ENCODE measurements around the gene LRIT1. TPM values are rescaled to one million over a fixed set of nuclear protein-coding genes. Genes with fewer than 3 reads are reported as not detected.

LRIT1 gene
- total RNA-seq, 6 experiments from 2014 or later = not detected

DNA sequence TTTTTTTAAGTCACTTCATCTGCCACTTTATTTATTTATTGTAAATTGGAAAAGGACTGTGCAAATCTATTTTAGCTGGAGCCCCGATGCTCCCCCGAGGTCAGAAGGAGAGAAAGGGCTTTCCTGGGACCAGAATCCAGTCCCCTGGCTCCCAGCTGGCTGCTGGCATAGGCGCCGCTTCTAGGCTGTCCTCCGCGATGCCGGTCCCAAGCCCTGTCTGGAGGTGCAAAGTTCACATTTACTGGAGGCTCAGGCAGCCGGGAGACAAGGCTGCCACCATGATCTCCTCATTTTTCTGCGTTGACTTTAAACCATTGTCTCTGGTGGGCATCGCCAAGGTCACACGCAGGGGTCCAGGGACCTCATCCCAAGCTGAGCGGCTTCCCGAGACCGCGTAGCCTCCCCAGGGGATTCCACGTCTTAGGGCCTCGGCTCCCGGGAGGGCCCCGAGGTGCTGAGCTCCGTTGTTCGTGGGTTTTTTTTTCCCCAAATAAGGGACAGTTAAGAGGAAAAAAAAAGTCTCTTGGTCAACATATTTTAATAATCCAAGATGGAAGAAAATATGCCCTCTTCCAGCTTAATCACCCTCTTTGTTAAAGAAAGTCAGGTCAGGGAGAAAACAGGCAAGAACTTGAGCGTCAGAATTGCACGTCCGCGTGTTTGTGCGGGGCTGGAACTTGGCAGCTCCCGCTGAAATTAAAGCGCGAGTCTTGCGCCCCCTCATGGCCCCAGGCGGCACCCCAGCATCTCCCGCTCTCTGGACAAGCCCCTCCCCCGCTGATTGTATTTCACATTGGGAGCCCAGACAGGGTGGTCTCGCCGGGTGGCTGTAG is 15.4 kb upstream of the LRIT1 start:
- peak in 1 of 3 donors; percentile 40 for DNase-seq
- 19% methylated on average over 22 of the region's 35 CpGs for WGBS (ENCODE audit: insufficient coverage, low coverage, low lambda C conversion rate, missing lambda C conversion rate)
- no peaks in the 10 kb centered on the region for H3K36me3 ChIP-seq
- H3K27me3 ChIP-seq = no peaks in the 10 kb centered on the region
- ATAC-seq = peak; percentile 42 to 66 (median 55)
- no peak overlapping the region for H3K4me3 ChIP-seq
- no peaks in the 10 kb centered on the region for H3K9me3 ChIP-seq
- no peak for TF ChIP-seq POLR2A (IDR thresholded peaks at IDR 0.05)
- TF ChIP-seq, protein P1, sequence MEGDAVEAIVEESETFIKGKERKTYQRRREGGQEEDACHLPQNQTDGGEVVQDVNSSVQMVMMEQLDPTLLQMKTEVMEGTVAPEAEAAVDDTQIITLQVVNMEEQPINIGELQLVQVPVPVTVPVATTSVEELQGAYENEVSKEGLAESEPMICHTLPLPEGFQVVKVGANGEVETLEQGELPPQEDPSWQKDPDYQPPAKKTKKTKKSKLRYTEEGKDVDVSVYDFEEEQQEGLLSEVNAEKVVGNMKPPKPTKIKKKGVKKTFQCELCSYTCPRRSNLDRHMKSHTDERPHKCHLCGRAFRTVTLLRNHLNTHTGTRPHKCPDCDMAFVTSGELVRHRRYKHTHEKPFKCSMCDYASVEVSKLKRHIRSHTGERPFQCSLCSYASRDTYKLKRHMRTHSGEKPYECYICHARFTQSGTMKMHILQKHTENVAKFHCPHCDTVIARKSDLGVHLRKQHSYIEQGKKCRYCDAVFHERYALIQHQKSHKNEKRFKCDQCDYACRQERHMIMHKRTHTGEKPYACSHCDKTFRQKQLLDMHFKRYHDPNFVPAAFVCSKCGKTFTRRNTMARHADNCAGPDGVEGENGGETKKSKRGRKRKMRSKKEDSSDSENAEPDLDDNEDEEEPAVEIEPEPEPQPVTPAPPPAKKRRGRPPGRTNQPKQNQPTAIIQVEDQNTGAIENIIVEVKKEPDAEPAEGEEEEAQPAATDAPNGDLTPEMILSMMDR (IDR thresholded peaks at IDR 0.05) = peak; percentile 11 to 43 (median 34)
- H3K27ac ChIP-seq = no peak overlapping the region
- H3K4me1 ChIP-seq = no peaks in the 10 kb centered on the region
- intact Hi-C loops (cut with DNase I) = no loop called here

DNA sequence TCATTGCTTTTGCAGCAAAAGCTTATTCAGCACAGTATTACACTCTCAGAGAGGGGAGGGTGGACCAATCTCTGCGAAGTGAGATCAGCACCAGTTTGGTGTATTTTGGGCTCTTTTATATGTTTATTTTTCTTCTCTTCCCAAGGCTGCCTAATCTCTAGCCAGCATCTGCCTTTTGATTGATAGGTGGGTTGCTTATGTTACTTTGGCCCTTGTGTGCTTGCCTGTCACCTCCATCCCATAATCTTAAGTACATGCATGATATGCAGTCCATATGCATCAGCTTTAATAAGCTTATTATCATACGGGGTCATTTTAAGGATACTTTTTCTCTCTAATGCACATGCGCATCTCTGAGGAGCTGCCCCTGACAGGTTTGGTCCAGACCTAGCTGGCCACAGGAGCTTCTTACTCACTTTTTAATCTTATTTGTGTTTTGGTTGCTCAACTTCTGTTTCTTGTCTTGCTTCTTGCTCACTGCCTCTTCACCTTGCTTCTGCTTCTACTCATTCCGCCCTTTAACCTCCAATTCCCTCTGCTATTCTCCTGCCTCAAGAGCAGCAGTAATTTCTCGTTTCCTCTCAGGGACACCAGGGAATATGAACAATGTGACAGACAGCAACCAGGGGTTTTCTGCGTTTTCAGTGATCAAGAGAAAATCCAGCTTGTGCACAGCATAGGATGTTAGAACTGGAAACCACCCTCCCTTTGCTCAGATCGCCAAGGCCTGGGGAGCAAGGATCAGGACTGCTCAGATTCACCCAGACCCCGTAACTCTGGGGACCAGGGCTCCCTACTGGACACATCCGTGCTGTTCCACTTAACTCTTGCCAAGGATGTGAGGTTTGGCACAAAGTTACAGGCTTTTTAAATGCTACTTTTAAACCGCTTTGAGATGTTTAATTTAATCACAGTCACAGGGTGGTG is 13.5 kb upstream of the LRIT1 start:
- Histone ChIP-seq H3K27ac (no peak overlapping the region), H3K36me3 (no peaks in the 10 kb centered on the region), H3K4me3 (no peak overlapping the region), H3K27me3 (no peaks in the 10 kb centered on the region), H3K9me3 (no peaks in the 10 kb centered on the region), H3K4me1 (no peaks in the 10 kb centered on the region)
- no peak for TF ChIP-seq POLR2A (IDR thresholded peaks at IDR 0.05)
- TF ChIP-seq, protein P1 (IDR thresholded peaks at IDR 0.05) = no peak
- 61% methylated on average over 9 of the region's 10 CpGs for WGBS (ENCODE audit: insufficient coverage, low coverage, low lambda C conversion rate, missing lambda C conversion rate)
- no peak for DNase-seq
- intact Hi-C loops (cut with DNase I) = no loop called here
- no peak for ATAC-seq

DNA sequence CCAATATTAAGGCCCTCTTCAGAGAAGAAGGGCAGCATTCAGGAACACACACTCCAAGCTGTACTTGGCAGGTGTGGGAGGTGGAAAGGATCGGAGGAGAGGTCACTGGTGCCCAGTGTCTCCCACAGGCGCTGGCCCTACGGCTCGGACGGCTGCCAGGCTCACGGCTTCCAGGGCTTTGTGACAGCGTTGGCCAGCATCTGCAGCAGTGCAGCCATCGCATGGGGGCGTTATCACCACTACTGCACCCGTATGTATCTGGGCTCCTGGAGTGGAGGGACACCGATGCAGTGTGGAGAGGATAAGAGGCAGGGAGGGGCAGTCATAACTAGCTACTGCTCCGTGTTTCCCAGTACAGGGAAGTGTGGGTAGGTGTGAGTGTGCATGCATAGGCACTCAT is 7.4 kb upstream of the LRIT1 start:
- ATAC-seq (no peak), DNase-seq (no peak)
- no peaks in the 10 kb centered on the region for H3K36me3 ChIP-seq
- TF ChIP-seq, protein P1 (IDR thresholded peaks at IDR 0.05) = no peak
- TF ChIP-seq POLR2A (IDR thresholded peaks at IDR 0.05) = no peak
- intact Hi-C loops (cut with DNase I) = no loop called here
- no peak overlapping the region for H3K4me3 ChIP-seq
- WGBS (ENCODE audit: insufficient coverage, low coverage, low lambda C conversion rate, missing lambda C conversion rate) = 25% methylated on average over 1 of the region's 12 CpGs
- H3K4me1 ChIP-seq = no peaks in the 10 kb centered on the region
- H3K9me3 ChIP-seq = no peaks in the 10 kb centered on the region
- no peaks in the 10 kb centered on the region for H3K27me3 ChIP-seq
- H3K27ac ChIP-seq = no peak overlapping the region

DNA sequence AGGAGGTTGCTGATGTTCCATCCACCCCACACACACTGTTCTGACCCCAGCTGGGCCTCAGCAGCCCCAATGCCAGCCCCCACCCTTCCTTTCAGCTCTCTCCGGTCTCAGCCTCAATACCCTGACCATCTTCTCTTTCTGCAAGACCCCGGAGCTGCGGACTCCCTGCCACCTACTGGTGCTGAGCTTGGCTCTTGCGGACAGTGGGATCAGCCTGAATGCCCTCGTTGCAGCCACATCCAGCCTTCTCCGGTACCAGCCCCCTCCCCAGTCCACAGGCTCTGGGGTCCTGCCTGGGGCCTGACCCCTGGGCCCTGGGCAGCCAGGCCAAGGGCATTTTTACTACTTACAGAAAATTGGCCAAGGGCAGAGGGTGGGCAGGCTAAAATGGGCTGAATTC is 6.2 kb upstream of the LRIT1 start:
- H3K27ac ChIP-seq = no peak overlapping the region
- 81% methylated on average over 4 of the region's 6 CpGs for WGBS (ENCODE audit: insufficient coverage, low coverage, low lambda C conversion rate, missing lambda C conversion rate)
- no peaks in the 10 kb centered on the region for H3K27me3 ChIP-seq
- ATAC-seq (no peak), DNase-seq (no peak)
- TF ChIP-seq, protein P1 (IDR thresholded peaks at IDR 0.05) = no peak
- TF ChIP-seq POLR2A (IDR thresholded peaks at IDR 0.05) = no peak
- no peaks in the 10 kb centered on the region for H3K36me3 ChIP-seq
- no peak overlapping the region for H3K4me3 ChIP-seq
- intact Hi-C loops (cut with DNase I) = no loop called here
- H3K9me3 ChIP-seq = no peaks in the 10 kb centered on the region
- no peaks in the 10 kb centered on the region for H3K4me1 ChIP-seq
